NCI-H2196 treated with DMSO at 0.1 percent for 48 hours (cell line): Measurements from ENCODE around the gene SLC6A5.

Experiments
- DNase-seq: peaks from one replicate; lab custom pipeline; 2025; ENCODE audit not compliant: unreplicated experiment; lab: John Stamatoyannopoulos, UW

SLC6A5 gene

GRCh38 chr11:20596205-20597153, 2.9 kb upstream of the SLC6A5 start:
- no peak for DNase-seq

- DNase-seq, result no peak
These were observed 2.2 kb upstream of the SLC6A5 start for GRCh38 chr11:20597154-20597679.

- no peak for DNase-seq
These were observed 1.5 kb upstream of the SLC6A5 start for GRCh38 chr11:20597680-20598484.

GRCh38 chr11:20598492-20598891, 916 bp upstream of the SLC6A5 start:
- DNase-seq, result no peak

- no peak for DNase-seq
These were observed 575 bp downstream of the SLC6A5 start for GRCh38 chr11:20600020-20600346.

GRCh38 chr11:20600551-20600950, 1.1 kb downstream of the SLC6A5 start:
- DNase-seq, result no peak

- no peak for DNase-seq
These were observed 2.0 kb downstream of the SLC6A5 start for GRCh38 chr11:20601221-20601914.

- DNase-seq, result no peak
These were observed 4.9 kb downstream of the SLC6A5 start for GRCh38 chr11:20604295-20604803.

- no peak for DNase-seq
These were observed 5.6 kb downstream of the SLC6A5 start for GRCh38 chr11:20604864-20605601.

- DNase-seq, result no peak
These were observed 6.2 kb downstream of the SLC6A5 start for GRCh38 chr11:20605602-20606091.

- DNase-seq, result no peak
These were observed 9.5 kb downstream of the SLC6A5 start for GRCh38 chr11:20608934-20609333.

- DNase-seq, result peak; percentile 74
These were observed 10.6 kb downstream of the SLC6A5 start for GRCh38 chr11:20609727-20610707.

GRCh38 chr11:20610825-20611224, 11.4 kb downstream of the SLC6A5 start:
- DNase-seq, result no peak

- DNase-seq, result no peak
These were observed 12.0 kb downstream of the SLC6A5 start for GRCh38 chr11:20611445-20611844.

- DNase-seq, result no peak
These were observed 12.5 kb downstream of the SLC6A5 start for GRCh38 chr11:20611892-20612291.

- DNase-seq, result no peak
These were observed 13.0 kb downstream of the SLC6A5 start for GRCh38 chr11:20612416-20612815.

- DNase-seq, result no peak
These were observed 17.5 kb downstream of the SLC6A5 start for GRCh38 chr11:20616920-20617319.

- no peak for DNase-seq
These were observed 18.1 kb downstream of the SLC6A5 start for GRCh38 chr11:20617346-20618005.
